DMS53 (cell line): Measurements from ENCODE around the gene CHFR.
A peak's percentile ranks its signal among the peaks of the same experiment; 100 is the strongest.
"Not testable (repeated sequence)": the region's sequence is repeated elsewhere in the genome, so short reads cannot be mapped to it uniquely, and the experiment has no call there.

Source experiments
- DNase-seq: peaks from one replicate; lab custom pipeline; 2025; lab: John Stamatoyannopoulos, UW

The CHFR gene

GRCh38 chr12:132840536-132840935 lies 46.9 kb downstream of the CHFR start:
- DNase-seq = no peak

- DNase-seq = no peak
Observed at GRCh38 chr12:132839558-132840235, 47.7 kb downstream of the CHFR start.

- peak; percentile 28 for DNase-seq
Observed at GRCh38 chr12:132838410-132839080, 48.9 kb downstream of the CHFR start.

GRCh38 chr12:132837693-132838409 lies 49.6 kb downstream of the CHFR start:
- no peak for DNase-seq

- DNase-seq = no peak
Observed at GRCh38 chr12:132836795-132837331, 50.5 kb downstream of the CHFR start.

- DNase-seq = not testable (repeated sequence)
Observed at GRCh38 chr12:132836230-132836629, 51.2 kb downstream of the CHFR start.

- no peak for DNase-seq
Observed at GRCh38 chr12:132835076-132836025, 52.1 kb downstream of the CHFR start.

- DNase-seq = no peak
Observed at GRCh38 chr12:132834181-132834711, 53.2 kb downstream of the CHFR start.

GRCh38 chr12:132833341-132833740 lies 54.1 kb downstream of the CHFR start:
- no peak for DNase-seq

- no peak for DNase-seq
Observed at GRCh38 chr12:132831771-132832170, 55.6 kb downstream of the CHFR start.

GRCh38 chr12:132828706-132829534 lies 58.5 kb downstream of the CHFR start, which contains the start of gene GOLGA3:
TSS of gene GOLGA3 (minus strand) at chr12:132828869. CDS start at chr12:132822128, 6,741 bp downstream.
- DNase-seq = peak; percentile 97

GRCh38 chr12:132827763-132828703 lies 59.4 kb downstream of the CHFR start:
- DNase-seq = peak; percentile 88

- DNase-seq = no peak
Observed at GRCh38 chr12:132825861-132826260, 61.5 kb downstream of the CHFR start.

- DNase-seq = no peak
Observed at GRCh38 chr12:132825089-132825488, 62.3 kb downstream of the CHFR start.

GRCh38 chr12:132824053-132824452 lies 63.4 kb downstream of the CHFR start:
- DNase-seq = no peak

- no peak for DNase-seq
Observed at GRCh38 chr12:132818562-132818961, 68.8 kb downstream of the CHFR start.

GRCh38 chr12:132814232-132814631 lies 73.2 kb downstream of the CHFR start:
- DNase-seq = no peak

GRCh38 chr12:132813443-132813842 lies 74.0 kb downstream of the CHFR start:
- DNase-seq = no peak

- DNase-seq = no peak
Observed at GRCh38 chr12:132812631-132813305, 74.6 kb downstream of the CHFR start.
